PFSK-1 (cell line): Measurements from ENCODE around the gene APBB1IP.

ENCODE experiments used
- POLR2AphosphoS5 ChIP-seq: IDR thresholded peaks from 2 replicates; pipeline ENCODE4 v1.6.1; 2012; ENCODE audit warnings: low read depth, mild to moderate bottlenecking, control low read depth, low read length, moderate library complexity
- SIN3A ChIP-seq: IDR thresholded peaks from 2 replicates; pipeline ENCODE4 v1.6.1; 2012; ENCODE audit warnings: mild to moderate bottlenecking, low read length, moderate library complexity, borderline replicate concordance; ENCODE audit not compliant: insufficient read depth
- TAF1 ChIP-seq: IDR thresholded peaks from 2 replicates; pipeline ENCODE4 v1.6.1; 2012; ENCODE audit warnings: low read length, control low read depth, borderline replicate concordance; ENCODE audit not compliant: insufficient read depth

- TF ChIP-seq POLR2AphosphoS5: no peak
- TF ChIP-seq SIN3A: no peak
- TF ChIP-seq TAF1: no peak
These were observed 82.4 kb downstream of the APBB1IP start for GRCh38 chr10:26520575-26520974.
